WTC11 (cell line): ENCODE measurements around the gene CERS3. TPM values are rescaled to one million over a fixed set of nuclear protein-coding genes. Genes with fewer than 3 reads are reported as not detected.

ENCODE experiments used
- ATAC-seq: fragments of 200-7000 bp; cut with Tn5 transposase; 2 replicates; pipeline ENCODE4 v1.10.0; 2021; ENCODE audit warnings: mild to moderate bottlenecking, moderate library complexity
- CTCF ChIA-PET: fragments of 300-600 bp; sonication (Branson Sonifier 250); formaldehyde crosslinking; loops from one replicate; lab custom pipeline; 2021; ENCODE audit warnings: antibody characterized with exemption; lab: Charles Lee
- POLR2A ChIA-PET: fragments of 350-600 bp; sonication (Branson Sonifier 250); formaldehyde crosslinking; loops from one replicate; lab custom pipeline; 2021; ENCODE audit warnings: antibody characterized with exemption; lab: Charles Lee
- DNase-seq: peaks from one replicate; pipeline ENCODE4 v3.0.0; 2021; ENCODE audit warnings: low spot score
- H3K27ac Mint-ChIP-seq: 2 replicates; pipeline ENCODE4 v1.8.0; 2021; ENCODE audit warnings: mixed read lengths
- H3K27me3 Mint-ChIP-seq: 2 replicates; pipeline ENCODE4 v1.8.0; 2021; ENCODE audit warnings: low read depth, mild to moderate bottlenecking, moderate library complexity, mixed read lengths
- H3K36me3 Mint-ChIP-seq: 2 replicates; pipeline ENCODE4 v1.8.0; 2021; ENCODE audit warnings: mixed read lengths
- H3K4me1 Mint-ChIP-seq: 2 replicates; pipeline ENCODE4 v1.8.0; 2022; ENCODE audit warnings: mixed read lengths
- H3K4me3 Mint-ChIP-seq: 2 replicates; pipeline ENCODE4 v1.8.0; 2021; ENCODE audit warnings: mild to moderate bottlenecking, moderate library complexity, mixed read lengths
- H3K9me3 Mint-ChIP-seq: 2 replicates; pipeline ENCODE4 v1.8.0; 2021; ENCODE audit warnings: mixed read lengths
- ATF2 ChIP-seq: sonication (generic); formaldehyde crosslinking; IDR thresholded peaks from 2 replicates; pipeline ENCODE4 v1.8.1; 2022; ENCODE audit warnings: low read depth, missing genetic modification reagents, borderline replicate concordance
- ATF3 ChIP-seq: sonication (generic); formaldehyde crosslinking; conservative IDR thresholded peaks from 2 replicates; pipeline ENCODE4 v1.8.1; 2022; ENCODE audit warnings: mild to moderate bottlenecking, missing genetic modification reagents
- ATF6 ChIP-seq: sonication (generic); formaldehyde crosslinking; IDR thresholded peaks from 2 replicates; pipeline ENCODE4 v1.8.1; 2023; ENCODE audit warnings: mild to moderate bottlenecking, missing genetic modification reagents
- CBFB ChIP-seq: sonication (generic); formaldehyde crosslinking; IDR thresholded peaks from 2 replicates; pipeline ENCODE4 v1.8.1; 2022; ENCODE audit warnings: mild to moderate bottlenecking, low read depth, missing genetic modification reagents
- CTCF ChIP-seq: fragments of 200-600 bp; IDR thresholded peaks from 2 replicates; pipeline ENCODE4 v1.8.0; 2022; ENCODE audit warnings: antibody characterized with exemption
- EMX1 ChIP-seq: fragments of 250-450 bp; sonication (Bioruptor Pico); IDR thresholded peaks from 2 replicates; pipeline ENCODE4 v1.8.0; 2021; ENCODE audit warnings: mild to moderate bottlenecking
- ETV6 ChIP-seq: sonication (generic); formaldehyde crosslinking; IDR thresholded peaks from 2 replicates; pipeline ENCODE4 v1.8.1; 2022; ENCODE audit warnings: mild to moderate bottlenecking, missing genetic modification reagents
- FOXK1 ChIP-seq: sonication (generic); formaldehyde crosslinking; IDR thresholded peaks from 2 replicates; pipeline ENCODE4 v1.8.0; 2022; ENCODE audit warnings: mild to moderate bottlenecking, moderate library complexity, missing genetic modification reagents
- FOXP4 ChIP-seq: sonication (generic); formaldehyde crosslinking; IDR thresholded peaks from 2 replicates; pipeline ENCODE4 v1.8.0; 2022; ENCODE audit warnings: mild to moderate bottlenecking, missing genetic modification reagents
- MYBL2 ChIP-seq: sonication (generic); formaldehyde crosslinking; IDR thresholded peaks from 2 replicates; pipeline ENCODE4 v1.8.1; 2023; ENCODE audit warnings: mild to moderate bottlenecking, moderate library complexity, missing genetic modification reagents
- PREB ChIP-seq: sonication (generic); formaldehyde crosslinking; IDR thresholded peaks from 2 replicates; pipeline ENCODE4 v1.8.1; 2022; ENCODE audit warnings: mild to moderate bottlenecking, missing genetic modification reagents, moderate library complexity, borderline replicate concordance
- RORB ChIP-seq: fragments of 250-450 bp; sonication (Bioruptor Pico); IDR thresholded peaks from 2 replicates; pipeline ENCODE4 v1.9.0; 2021; ENCODE audit warnings: mild to moderate bottlenecking
- SMAD3 ChIP-seq: sonication (generic); formaldehyde crosslinking; IDR thresholded peaks from 2 replicates; pipeline ENCODE4 v1.8.0; 2022; ENCODE audit warnings: missing genetic modification reagents, mild to moderate bottlenecking, borderline replicate concordance
- SP1 ChIP-seq: sonication (generic); formaldehyde crosslinking; conservative IDR thresholded peaks from 2 replicates; pipeline ENCODE4 v1.8.1; 2022; ENCODE audit warnings: missing genetic modification reagents
- ZMAT4 ChIP-seq: fragments of 250-450 bp; sonication (Bioruptor Pico); IDR thresholded peaks from 2 replicates; pipeline ENCODE4 v1.9.0; 2021; ENCODE audit warnings: mild to moderate bottlenecking
- ZNF263 ChIP-seq: sonication (generic); formaldehyde crosslinking; IDR thresholded peaks from 2 replicates; pipeline ENCODE4 v1.8.1; 2022; ENCODE audit warnings: low read depth, mild to moderate bottlenecking, moderate library complexity, missing genetic modification reagents
- ZNF532 ChIP-seq: fragments of 250-450 bp; sonication (Bioruptor Pico); IDR thresholded peaks from 2 replicates; pipeline ENCODE4 v1.9.0; 2021; ENCODE audit warnings: mild to moderate bottlenecking, borderline replicate concordance
- ZNF671 ChIP-seq: fragments of 250-450 bp; sonication (Bioruptor Pico); IDR thresholded peaks from 2 replicates; pipeline ENCODE4 v1.8.0; 2021; ENCODE audit warnings: mild to moderate bottlenecking
- total RNA-seq: library from RNA; stranded (reverse); gene quantifications from 3 replicates; pipeline ENCODE4 v1.2.3, GENCODE V29; 2021

CERS3 gene
- total RNA-seq, 1 experiment from 2014 or later: 0.74 TPM

- TF ChIP-seq FOXP4 (CRISPR knock-in tag): no peak
- TF ChIP-seq ZNF532: no peak
- no peak for TF ChIP-seq FOXK1 (CRISPR knock-in tag)
- TF ChIP-seq CBFB (CRISPR knock-in tag): no peak
- TF ChIP-seq SMAD3 (CRISPR knock-in tag): no peak
- no peak for TF ChIP-seq RORB (CRISPR knock-in tag)
- no peak for TF ChIP-seq ETV6 (CRISPR knock-in tag)
- TF ChIP-seq CTCF: no peak
- TF ChIP-seq ZMAT4: no peak
- TF ChIP-seq MYBL2: no peak
- no peak for TF ChIP-seq ATF6 (CRISPR knock-in tag)
- TF ChIP-seq SP1 (CRISPR knock-in tag): no peak
Measured at GRCh38 chr15:100464888-100465287, 63.9 kb downstream of the CERS3 start (continued).

GRCh38 chr15:100464256-100464655 lies 64.5 kb downstream of the CERS3 start:
- no peak for DNase-seq
- Mint-ChIP-seq H3K27ac (no peak overlapping the region), H3K4me3 (no peak overlapping the region)

More at GRCh38 chr15:100464256-100464655, 64.5 kb downstream of the CERS3 start:
- no peaks in the 10 kb centered on the region for H3K27me3 Mint-ChIP-seq
- H3K9me3 Mint-ChIP-seq: peaks cover 18% of the 10 kb centered on the region
- CTCF ChIA-PET: no interaction called here
- ATAC-seq: no peak
- TF ChIP-seq ZNF263 (CRISPR knock-in tag) (no peak), PREB (CRISPR knock-in tag) (no peak), EMX1 (CRISPR knock-in tag) (no peak), ATF2 (CRISPR knock-in tag) (no peak), ATF3 (CRISPR knock-in tag) (no peak), ZNF671 (CRISPR knock-in tag) (no peak)
- TF ChIP-seq, all 79 proteins: peak for 0
- POLR2A ChIA-PET: no interaction called here
- Mint-ChIP-seq H3K4me1 (peaks cover 28% of the 10 kb centered on the region), H3K36me3 (no peaks in the 10 kb centered on the region)
